ENCODE results near the gene STK10. TPM values are rescaled to one million over a fixed set of nuclear protein-coding genes. Genes with fewer than 3 reads are reported as not detected.

The STK10 gene
- total and polyA plus RNA-seq, 9 of the 15 experiments (the other 6 are each of a cell fraction or from before 2014, with no cell fraction given) = 0.30 to 6.7 (median 2.4) TPM

DNA sequence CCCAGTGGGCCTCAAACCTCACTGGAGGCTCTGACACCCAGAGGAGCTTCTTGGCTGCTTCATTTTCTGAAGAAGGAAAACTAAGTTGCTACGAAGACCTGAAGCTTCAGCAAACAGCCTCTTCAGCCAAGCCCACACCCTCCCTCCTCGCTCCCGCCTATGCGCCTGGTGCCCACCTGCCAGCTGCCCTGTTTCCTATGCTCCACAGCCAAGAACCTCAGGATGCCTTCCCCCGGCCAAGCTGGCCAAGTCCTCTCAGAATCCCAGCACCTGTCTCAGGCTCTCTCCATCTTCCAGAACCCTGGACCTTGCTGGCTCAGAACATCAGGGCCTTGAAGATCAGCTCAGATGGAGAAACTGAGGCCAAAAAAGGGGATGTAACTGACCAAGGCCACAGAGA lies 60.4 kb downstream of the STK10 start:
- ATAC-seq (no peak), FAIRE-seq (no peak), DNase-seq (ENCODE audit: extremely low read depth in 1 of 4, low spot score in 3 of 4) (no peak)
- intact Hi-C loops (cut with micrococcal nuclease) = no loop called here
- Histone ChIP-seq H3K27me3 (ENCODE audit: control insufficient read depth in 2 of 2, insufficient read depth in 2 of 2, low read length in 2 of 2) (no peaks in the 10 kb centered on the region), H4K20me1 (replicated peaks; ENCODE audit: control insufficient read depth, insufficient read depth, low read length) (no peaks in the 10 kb centered on the region), H3K9me3 (replicated peaks; ENCODE audit: control insufficient read depth, insufficient read depth, low read depth, low read length) (no peaks in the 10 kb centered on the region), H3K9ac (ENCODE audit: insufficient read depth in 1 of 2, low read depth in 2 of 2, low read length in 2 of 2) (0 out of 4 replicates have a peak overlapping the region, but pooled peaks of 1 of the 2 experiments have one; percentile 51), H3K9me1 (ENCODE audit: control insufficient read depth, insufficient read depth, low read length) (no peaks in the 10 kb centered on the region), H3K79me2 (ENCODE audit: control insufficient read depth, insufficient read depth, low read length) (no peaks in the 10 kb centered on the region), H3K4me2 (ENCODE audit: insufficient read depth, low read length) (no peak overlapping the region), H3K36me3 (ENCODE audit: control insufficient read depth, insufficient read depth, low read length) (no peaks in the 10 kb centered on the region), H3K4me1 (replicated peaks in 1 of 2; ENCODE audit: control insufficient read depth in 2 of 2, insufficient read depth in 2 of 2, low read length in 2 of 2) (peaks cover 0 to 6% of the 10 kb centered on the region in 2 experiments; a peak in 3 of 5 replicates), H2AFZ (ENCODE audit: low read depth, low read length) (no peak overlapping the region), H3K27ac (ENCODE audit: extremely low read depth, low read depth, low read length) (no peak overlapping the region), H3K4me3 (no peak overlapping the region)
- TF ChIP-seq ZNF217 (CRISPR knock-in tag; IDR thresholded peaks at IDR 0.05) (no peak), SMAD3 (CRISPR knock-in tag; conservative IDR thresholded peaks at IDR 0.05) (no peak), FOS (IDR thresholded peaks at IDR 0.05; ENCODE audit: extremely low read depth, insufficient read length) (no peak), SMARCB1 (IDR thresholded peaks at IDR 0.05; ENCODE audit: insufficient read length, low read depth) (no peak), ZBTB7A (IDR thresholded peaks at IDR 0.05; ENCODE audit: borderline replicate concordance, control insufficient read depth, low read depth, low read length) (no peak), RUNX1 (IDR thresholded peaks at IDR 0.05; ENCODE audit: low read depth) (no peak), ERF (CRISPR knock-in tag; IDR thresholded peaks at IDR 0.05) (no peak), MAFK (IDR thresholded peaks at IDR 0.05; ENCODE audit: low read length) (no peak), RBM22 (IDR thresholded peaks at IDR 0.05; ENCODE audit: low read depth, low read length, poor library complexity, severe bottlenecking) (no peak)
- TF ChIP-seq, protein P1, sequence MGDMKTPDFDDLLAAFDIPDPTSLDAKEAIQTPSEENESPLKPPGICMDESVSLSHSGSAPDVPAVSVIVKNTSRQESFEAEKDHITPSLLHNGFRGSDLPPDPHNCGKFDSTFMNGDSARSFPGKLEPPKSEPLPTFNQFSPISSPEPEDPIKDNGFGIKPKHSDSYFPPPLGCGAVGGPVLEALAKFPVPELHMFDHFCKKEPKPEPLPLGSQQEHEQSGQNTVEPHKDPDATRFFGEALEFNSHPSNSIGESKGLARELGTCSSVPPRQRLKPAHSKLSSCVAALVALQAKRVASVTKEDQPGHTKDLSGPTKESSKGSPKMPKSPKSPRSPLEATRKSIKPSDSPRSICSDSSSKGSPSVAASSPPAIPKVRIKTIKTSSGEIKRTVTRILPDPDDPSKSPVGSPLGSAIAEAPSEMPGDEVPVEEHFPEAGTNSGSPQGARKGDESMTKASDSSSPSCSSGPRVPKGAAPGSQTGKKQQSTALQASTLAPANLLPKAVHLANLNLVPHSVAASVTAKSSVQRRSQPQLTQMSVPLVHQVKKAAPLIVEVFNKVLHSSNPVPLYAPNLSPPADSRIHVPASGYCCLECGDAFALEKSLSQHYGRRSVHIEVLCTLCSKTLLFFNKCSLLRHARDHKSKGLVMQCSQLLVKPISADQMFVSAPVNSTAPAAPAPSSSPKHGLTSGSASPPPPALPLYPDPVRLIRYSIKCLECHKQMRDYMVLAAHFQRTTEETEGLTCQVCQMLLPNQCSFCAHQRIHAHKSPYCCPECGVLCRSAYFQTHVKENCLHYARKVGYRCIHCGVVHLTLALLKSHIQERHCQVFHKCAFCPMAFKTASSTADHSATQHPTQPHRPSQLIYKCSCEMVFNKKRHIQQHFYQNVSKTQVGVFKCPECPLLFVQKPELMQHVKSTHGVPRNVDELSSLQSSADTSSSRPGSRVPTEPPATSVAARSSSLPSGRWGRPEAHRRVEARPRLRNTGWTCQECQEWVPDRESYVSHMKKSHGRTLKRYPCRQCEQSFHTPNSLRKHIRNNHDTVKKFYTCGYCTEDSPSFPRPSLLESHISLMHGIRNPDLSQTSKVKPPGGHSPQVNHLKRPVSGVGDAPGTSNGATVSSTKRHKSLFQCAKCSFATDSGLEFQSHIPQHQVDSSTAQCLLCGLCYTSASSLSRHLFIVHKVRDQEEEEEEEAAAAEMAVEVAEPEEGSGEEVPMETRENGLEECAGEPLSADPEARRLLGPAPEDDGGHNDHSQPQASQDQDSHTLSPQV (IDR thresholded peaks at IDR 0.05) = no peak
- TF ChIP-seq, protein P2, sequence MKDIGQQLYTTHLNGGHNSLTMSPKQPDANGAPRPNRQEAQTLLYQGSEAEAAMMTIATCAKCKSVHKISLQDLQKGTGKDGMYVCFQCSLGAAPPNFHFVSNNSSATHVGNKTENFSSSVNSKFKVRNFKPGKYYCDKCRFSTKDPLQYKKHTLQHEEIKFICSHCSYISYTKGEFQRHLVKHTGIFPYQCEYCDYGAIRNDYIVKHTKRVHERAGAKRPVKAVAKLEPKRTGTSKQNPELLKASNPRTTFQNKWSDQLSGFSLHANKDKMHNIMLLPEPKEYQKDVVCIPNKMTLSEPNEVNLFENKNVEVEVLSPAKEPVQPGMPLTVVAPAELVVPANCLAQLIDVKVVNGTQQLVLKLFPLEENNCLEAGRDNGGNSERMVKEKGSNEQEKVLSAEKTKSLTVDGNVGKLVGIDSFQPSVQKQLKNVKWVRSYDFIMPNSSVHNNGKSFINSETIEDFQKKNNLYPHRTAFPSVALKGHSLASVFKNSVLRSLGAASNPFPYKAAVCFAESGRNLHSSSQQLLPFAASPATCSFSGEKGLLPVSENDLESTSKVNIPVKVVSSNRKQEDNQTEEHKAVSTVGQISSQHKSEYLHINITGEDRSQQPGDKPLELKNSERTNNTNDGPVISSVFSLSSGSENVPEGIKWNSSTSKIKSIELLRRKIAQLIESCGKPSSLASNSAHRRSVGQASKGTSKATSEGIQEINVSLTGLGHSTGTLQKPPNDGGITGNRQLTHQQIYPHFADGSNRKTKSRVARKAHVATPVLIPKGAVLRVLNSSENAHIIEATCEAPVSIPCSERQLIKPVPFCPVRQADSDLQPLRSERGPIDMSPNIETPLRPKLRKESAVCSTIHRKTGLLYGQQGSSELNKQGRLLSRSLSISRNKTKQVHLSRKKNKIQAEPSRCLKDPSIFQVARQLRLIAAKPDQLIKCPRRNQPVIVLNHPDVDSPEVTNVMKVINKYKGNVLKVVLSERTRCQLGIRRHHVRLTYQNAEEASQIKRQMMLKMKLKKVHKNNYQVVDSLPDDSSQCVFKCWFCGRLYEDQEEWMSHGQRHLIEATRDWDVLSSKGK (CRISPR knock-in tag; IDR thresholded peaks at IDR 0.05) = no peak
- 75% methylated on average over 5 of the region's 5 CpGs for WGBS (ENCODE audit: insufficient coverage, low coverage, missing lambda C conversion rate)
- ChIA-PET CTCF (ENCODE audit: low intra/inter-chr PET ratio) (interaction anchor here (0.7 kb wide), 1 partner anchor 505 kb away, joined by 3 read pairs; no protein-coding TSS in a partner anchor), POLR2A (interaction anchor here (0.5 to 1.0 kb wide), 3 partner anchors 50 to 822 kb away, joined by 3 to 6 read pairs (median 4); partner anchors contain the start of gene STK10)
- in situ Hi-C loops (cut with MboI) = no loop called here
- no TSS peak for BruUV-seq (replicated peaks)
